ENCODE data around the gene XRCC5. TPM values are rescaled to one million over a fixed set of nuclear protein-coding genes. Genes with fewer than 3 reads are reported as not detected.

Gene XRCC5
- total RNA-seq (100 to 1,000 TPM; 146 to 252 (median 211) TPM), polyA plus RNA-seq (10 to 100 TPM; 63.5 to 81.8 (median 77.4) TPM)
- long read RNA-seq, donor 1, transcript XRCC5-209 (2 exons, 616 nt) = minor isoform, 8 of 113 reads
- long read RNA-seq, donor 1, transcript XRCC5-201 (21 exons, 3,428 nt) = major isoform, 37 of 113 reads
- long read RNA-seq, donor 1, partial matches to known transcripts = 64 of 113 reads
- long read RNA-seq, donor 1, other reads (novel, unspliced or antisense) = 0 of 113 reads
- long read RNA-seq, donor 2, transcript XRCC5-201 (21 exons, 3,428 nt) = major isoform, 28 of 213 reads
- long read RNA-seq, donor 2, transcript XRCC5-209 (2 exons, 616 nt) = minor isoform, 10 of 213 reads
- long read RNA-seq, donor 2, transcript XRCC5-208 (3 exons, 610 nt) = minor isoform, 8 of 213 reads
- long read RNA-seq, donor 2, partial matches to known transcripts = 164 of 213 reads
- long read RNA-seq, donor 2, other reads (novel, unspliced or antisense) = 0 of 213 reads

- WGBS, 5 donors = 0 to 1% (median 0%) methylated on average over 46 to 57 of the region's 57 CpGs
- TF ChIP-seq POLR2AphosphoS5 (IDR thresholded peaks at IDR 0.05) = peak; percentile 94 to 96 (median 94)
- peak; percentile 36 to 66 (median 38) for TF ChIP-seq POLR2A (IDR thresholded peaks at IDR 0.05)
- TF ChIP-seq, protein P1, sequence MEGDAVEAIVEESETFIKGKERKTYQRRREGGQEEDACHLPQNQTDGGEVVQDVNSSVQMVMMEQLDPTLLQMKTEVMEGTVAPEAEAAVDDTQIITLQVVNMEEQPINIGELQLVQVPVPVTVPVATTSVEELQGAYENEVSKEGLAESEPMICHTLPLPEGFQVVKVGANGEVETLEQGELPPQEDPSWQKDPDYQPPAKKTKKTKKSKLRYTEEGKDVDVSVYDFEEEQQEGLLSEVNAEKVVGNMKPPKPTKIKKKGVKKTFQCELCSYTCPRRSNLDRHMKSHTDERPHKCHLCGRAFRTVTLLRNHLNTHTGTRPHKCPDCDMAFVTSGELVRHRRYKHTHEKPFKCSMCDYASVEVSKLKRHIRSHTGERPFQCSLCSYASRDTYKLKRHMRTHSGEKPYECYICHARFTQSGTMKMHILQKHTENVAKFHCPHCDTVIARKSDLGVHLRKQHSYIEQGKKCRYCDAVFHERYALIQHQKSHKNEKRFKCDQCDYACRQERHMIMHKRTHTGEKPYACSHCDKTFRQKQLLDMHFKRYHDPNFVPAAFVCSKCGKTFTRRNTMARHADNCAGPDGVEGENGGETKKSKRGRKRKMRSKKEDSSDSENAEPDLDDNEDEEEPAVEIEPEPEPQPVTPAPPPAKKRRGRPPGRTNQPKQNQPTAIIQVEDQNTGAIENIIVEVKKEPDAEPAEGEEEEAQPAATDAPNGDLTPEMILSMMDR (IDR thresholded peaks at IDR 0.05 in 8 of 11, conservative IDR thresholded peaks at IDR 0.05 in 3 of 11) = peak in 3 of 11 experiments; percentile 8 to 40 (median 17)
- no peaks in the 10 kb centered on the region for H3K27me3 ChIP-seq (replicated peaks in 1 of 7)
Measured at GRCh38 chr2:216108967-216109921, at the start of gene XRCC5. XRCC5 (plus strand) TSS chr2:216109348; CDS start chr2:216109437, 89 bp downstream.

GRCh38 chr2:216064014-216064630 lies 45.0 kb upstream of the XRCC5 start:
- no peaks in the 10 kb centered on the region for H3K27me3 ChIP-seq (replicated peaks in 1 of 7)
- intact Hi-C loops (cut with DNase I; ENCODE audit: low total_unique reads) = no loop called here
- no peak overlapping the region for H3K27ac ChIP-seq
- peaks cover 0 to 66% (median 21%) of the 10 kb centered on the region in 6 donors for H3K36me3 ChIP-seq
- DNase-seq = no peak
- TF ChIP-seq POLR2A (IDR thresholded peaks at IDR 0.05) (no peak), POLR2AphosphoS5 (IDR thresholded peaks at IDR 0.05) (no peak)
- TF ChIP-seq, protein P1 (IDR thresholded peaks at IDR 0.05 in 8 of 11, conservative IDR thresholded peaks at IDR 0.05 in 3 of 11) = no peak
- H3K9me3 ChIP-seq = no peaks in the 10 kb centered on the region
- no peak overlapping the region for H3K4me3 ChIP-seq
- WGBS, 5 donors = 91 to 98% (median 92%) methylated on average over 2 of the region's 2 CpGs
- H3K4me1 ChIP-seq = no peaks in the 10 kb centered on the region

More at GRCh38 chr2:216108967-216109921, at the start of gene XRCC5:
- Histone ChIP-seq H3K9me3 (no peaks in the 10 kb centered on the region), H3K4me1 (peaks cover 15 to 54% (median 47%) of the 10 kb centered on the region in 6 donors), H3K27ac (peak within 1 kb of the TSS; percentile 88 to 97 (median 96)), H3K4me3 (peak within 1 kb of the TSS; percentile 69 to 93 (median 82)), H3K36me3 (peaks cover 0 to 39% (median 35%) of the 10 kb centered on the region in 6 donors)
- intact Hi-C loops (cut with DNase I; ENCODE audit: low total_unique reads) = no loop called here
- peak; percentile 98 for DNase-seq

DNA sequence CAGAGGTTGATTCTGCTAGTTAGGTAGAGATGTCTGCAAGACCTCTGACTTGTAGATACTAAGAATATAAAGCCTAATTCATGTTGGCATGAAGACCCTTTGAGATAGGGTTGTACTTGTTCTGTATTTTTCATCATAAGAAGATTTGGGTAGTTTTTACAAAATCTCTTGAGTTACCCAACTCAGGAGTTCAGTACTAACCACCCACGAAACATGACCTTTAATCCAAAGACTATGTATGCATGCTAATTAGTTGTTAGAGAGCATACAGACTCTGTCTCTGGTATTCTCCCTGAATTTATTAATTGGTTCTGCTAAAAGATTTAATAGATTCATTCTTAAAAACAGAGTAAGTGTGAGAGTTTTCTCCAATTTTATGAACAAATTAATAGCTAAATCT lies 44.5 kb upstream of the XRCC5 start:
- WGBS, 5 donors = 67 to 86% (median 79%) methylated on average over 1 of the region's 1 CpG
- H3K27ac ChIP-seq = no peak overlapping the region
- DNase-seq = no peak
- no peaks in the 10 kb centered on the region for H3K27me3 ChIP-seq (replicated peaks in 1 of 7)
- TF ChIP-seq, protein P1 (IDR thresholded peaks at IDR 0.05 in 8 of 11, conservative IDR thresholded peaks at IDR 0.05 in 3 of 11) = no peak
- TF ChIP-seq POLR2A (IDR thresholded peaks at IDR 0.05) = no peak
- TF ChIP-seq POLR2AphosphoS5 (IDR thresholded peaks at IDR 0.05) = no peak
- H3K36me3 ChIP-seq = peaks cover 0 to 60% (median 21%) of the 10 kb centered on the region in 6 donors
- no peaks in the 10 kb centered on the region for H3K9me3 ChIP-seq
- intact Hi-C loops (cut with DNase I; ENCODE audit: low total_unique reads) = no loop called here
- no peak overlapping the region for H3K4me3 ChIP-seq
- H3K4me1 ChIP-seq = no peaks in the 10 kb centered on the region
